ENCODE measurements around the gene FADS3.

GRCh38 chr11:61893981-61894380 lies 2.6 kb upstream of the FADS3 start:
- TF ChIP-seq CTCF (conservative IDR thresholded peaks at IDR 0.05; ENCODE audit: low read depth, low read length): no peak
- TF ChIP-seq EZH2 (IDR thresholded peaks at IDR 0.05; ENCODE audit: low read length, unreplicated experiment): no peak
